Gastrocnemius medialis (tissue), 4 donors: ENCODE results near the gene PDSS1.

ENCODE experiments used
- POLR2A ChIP-seq, 2 donors: fragments of 450-650 bp; IDR thresholded peaks; one replicate each; pipeline ENCODE4 v1.6.1; 2017; ENCODE audit warnings: antibody characterized with exemption in 2 of 2, mild to moderate bottlenecking in 2 of 2, moderate library complexity in 2 of 2
- TF ChIP-seq, protein P1 (sequence below), 5 experiments: fragments of 450-650 bp in 3 of 5; fragments of 200-600 bp in 2 of 5; sonication (generic) in 2 of 5; IDR thresholded peaks in 4 of 5; conservative IDR thresholded peaks in 1 of 5; 1 replicate in 4 of 5; 2 replicates in 1 of 5; pipeline ENCODE4 v1.5.1; 2016 to 2019; ENCODE audit warnings: antibody characterized with exemption in 5 of 5, mild to moderate bottlenecking in 3 of 5, moderate library complexity in 3 of 5

DNA sequence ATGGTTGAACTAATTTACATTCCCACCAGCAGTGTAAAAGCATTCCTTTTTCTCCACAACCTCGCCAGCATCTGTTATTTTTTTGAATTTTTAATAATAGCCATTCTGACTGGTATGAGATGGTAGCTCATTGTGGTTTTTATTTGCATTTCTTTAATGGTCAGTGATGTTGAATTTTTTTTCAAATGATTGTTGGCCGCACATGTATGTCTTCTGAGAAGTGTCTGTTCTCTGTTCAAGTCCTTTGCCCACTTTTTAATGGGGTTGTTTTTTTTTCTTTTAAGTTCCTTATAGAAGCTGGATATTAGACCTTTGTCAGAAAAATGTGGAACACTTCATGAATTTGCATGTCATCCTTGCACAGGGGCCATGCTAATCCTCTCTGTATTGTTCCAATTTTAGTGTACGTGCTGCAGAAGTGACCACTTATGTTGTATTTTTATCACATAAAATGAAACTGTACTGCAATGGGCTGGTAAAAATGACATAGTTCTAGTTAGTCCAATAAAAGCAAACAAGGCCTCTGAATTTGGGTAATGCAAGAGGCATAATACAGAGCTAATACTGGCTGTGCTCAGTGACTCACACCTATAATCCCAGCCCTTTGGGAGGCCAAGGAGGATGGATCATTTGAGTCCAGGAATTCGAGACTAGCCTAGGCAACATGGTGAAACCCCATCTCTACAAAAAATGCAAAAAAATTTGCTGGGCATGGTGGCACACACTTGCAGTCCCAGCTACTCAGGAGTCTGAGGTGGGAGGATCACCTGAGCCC, 92.9 kb downstream of the PDSS1 start:
- TF ChIP-seq, protein P1, sequence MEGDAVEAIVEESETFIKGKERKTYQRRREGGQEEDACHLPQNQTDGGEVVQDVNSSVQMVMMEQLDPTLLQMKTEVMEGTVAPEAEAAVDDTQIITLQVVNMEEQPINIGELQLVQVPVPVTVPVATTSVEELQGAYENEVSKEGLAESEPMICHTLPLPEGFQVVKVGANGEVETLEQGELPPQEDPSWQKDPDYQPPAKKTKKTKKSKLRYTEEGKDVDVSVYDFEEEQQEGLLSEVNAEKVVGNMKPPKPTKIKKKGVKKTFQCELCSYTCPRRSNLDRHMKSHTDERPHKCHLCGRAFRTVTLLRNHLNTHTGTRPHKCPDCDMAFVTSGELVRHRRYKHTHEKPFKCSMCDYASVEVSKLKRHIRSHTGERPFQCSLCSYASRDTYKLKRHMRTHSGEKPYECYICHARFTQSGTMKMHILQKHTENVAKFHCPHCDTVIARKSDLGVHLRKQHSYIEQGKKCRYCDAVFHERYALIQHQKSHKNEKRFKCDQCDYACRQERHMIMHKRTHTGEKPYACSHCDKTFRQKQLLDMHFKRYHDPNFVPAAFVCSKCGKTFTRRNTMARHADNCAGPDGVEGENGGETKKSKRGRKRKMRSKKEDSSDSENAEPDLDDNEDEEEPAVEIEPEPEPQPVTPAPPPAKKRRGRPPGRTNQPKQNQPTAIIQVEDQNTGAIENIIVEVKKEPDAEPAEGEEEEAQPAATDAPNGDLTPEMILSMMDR (IDR thresholded peaks at IDR 0.05 in 4 of 5, conservative IDR thresholded peaks at IDR 0.05 in 1 of 5), result no peak
- TF ChIP-seq POLR2A (IDR thresholded peaks at IDR 0.05), result no peak
